Mesothelial cell of epicardium (in vitro differentiated cells): ENCODE data around the gene FTL. TPM values are rescaled to one million over a fixed set of nuclear protein-coding genes. Genes with fewer than 3 reads are reported as not detected.

Experiments used
- DNase-seq, 2 experiments: peaks; one replicate each; pipeline ENCODE4 v3.0.0; 2021; ENCODE audit warnings: low spot score in 2 of 2; ENCODE audit not compliant: unreplicated experiment in 2 of 2
- H3K27ac Mint-ChIP-seq: 2 replicates; pipeline ENCODE4 v1.8.0; 2021; ENCODE audit warnings: mixed read lengths
- H3K27me3 Mint-ChIP-seq: 2 replicates; pipeline ENCODE4 v1.8.0; 2021; ENCODE audit warnings: low read depth, mixed read lengths
- H3K36me3 Mint-ChIP-seq: 2 replicates; pipeline ENCODE4 v1.8.0; 2021; ENCODE audit warnings: mixed read lengths
- H3K4me1 Mint-ChIP-seq: 2 replicates; pipeline ENCODE4 v1.8.0; 2021; ENCODE audit warnings: mixed read lengths
- H3K4me3 Mint-ChIP-seq: 2 replicates; pipeline ENCODE4 v1.8.0; 2021; ENCODE audit warnings: mild to moderate bottlenecking, moderate library complexity, mixed read lengths
- H3K9me3 Mint-ChIP-seq: 2 replicates; pipeline ENCODE4 v1.8.0; 2021; ENCODE audit warnings: mixed read lengths
- microRNA-seq: library from miRNA; unstranded; fragments of <30 nt; microRNA quantifications from one replicate; pipeline ENCODE4 v1.2.0, GENCODE V29; 2021; ENCODE audit warnings: inconsistent platforms, mixed read lengths
- total RNA-seq: library from RNA; stranded (reverse); gene quantifications from 3 replicates; pipeline ENCODE4 v1.2.1, GENCODE V29; 2021
- TF ChIP-seq, protein P1 (sequence below): fragments of 200-600 bp; sonication (generic); IDR thresholded peaks from one replicate; pipeline ENCODE4 v1.5.0; 2021; ENCODE audit warnings: antibody characterized with exemption; ENCODE audit not compliant: unreplicated experiment

Gene FTL
- total RNA-seq, 1 donor from 2014 or later, result 1,064 TPM

- H3K27me3 Mint-ChIP-seq, result peaks cover 11% of the 10 kb centered on the region
- no peak for DNase-seq
- no peak overlapping the region for H3K4me3 Mint-ChIP-seq
- H3K9me3 Mint-ChIP-seq, result no peaks in the 10 kb centered on the region
- TF ChIP-seq, protein P1, sequence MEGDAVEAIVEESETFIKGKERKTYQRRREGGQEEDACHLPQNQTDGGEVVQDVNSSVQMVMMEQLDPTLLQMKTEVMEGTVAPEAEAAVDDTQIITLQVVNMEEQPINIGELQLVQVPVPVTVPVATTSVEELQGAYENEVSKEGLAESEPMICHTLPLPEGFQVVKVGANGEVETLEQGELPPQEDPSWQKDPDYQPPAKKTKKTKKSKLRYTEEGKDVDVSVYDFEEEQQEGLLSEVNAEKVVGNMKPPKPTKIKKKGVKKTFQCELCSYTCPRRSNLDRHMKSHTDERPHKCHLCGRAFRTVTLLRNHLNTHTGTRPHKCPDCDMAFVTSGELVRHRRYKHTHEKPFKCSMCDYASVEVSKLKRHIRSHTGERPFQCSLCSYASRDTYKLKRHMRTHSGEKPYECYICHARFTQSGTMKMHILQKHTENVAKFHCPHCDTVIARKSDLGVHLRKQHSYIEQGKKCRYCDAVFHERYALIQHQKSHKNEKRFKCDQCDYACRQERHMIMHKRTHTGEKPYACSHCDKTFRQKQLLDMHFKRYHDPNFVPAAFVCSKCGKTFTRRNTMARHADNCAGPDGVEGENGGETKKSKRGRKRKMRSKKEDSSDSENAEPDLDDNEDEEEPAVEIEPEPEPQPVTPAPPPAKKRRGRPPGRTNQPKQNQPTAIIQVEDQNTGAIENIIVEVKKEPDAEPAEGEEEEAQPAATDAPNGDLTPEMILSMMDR, result no peak
- H3K4me1 Mint-ChIP-seq, result peaks cover 4% of the 10 kb centered on the region
- H3K36me3 Mint-ChIP-seq, result peaks cover 22% of the 10 kb centered on the region
- H3K27ac Mint-ChIP-seq, result no peak overlapping the region
Measured at GRCh38 chr19:49014123-49014869, 49.2 kb downstream of the FTL start.

GRCh38 chr19:49014870-49015255, 49.8 kb downstream of the FTL start:
- Mint-ChIP-seq H3K27me3 (peaks cover 16% of the 10 kb centered on the region), H3K4me3 (no peak overlapping the region), H3K27ac (no peak overlapping the region), H3K36me3 (peaks cover 22% of the 10 kb centered on the region), H3K9me3 (no peaks in the 10 kb centered on the region), H3K4me1 (peaks cover 4% of the 10 kb centered on the region)
- DNase-seq, result no peak
- TF ChIP-seq, protein P1, result no peak

DNA sequence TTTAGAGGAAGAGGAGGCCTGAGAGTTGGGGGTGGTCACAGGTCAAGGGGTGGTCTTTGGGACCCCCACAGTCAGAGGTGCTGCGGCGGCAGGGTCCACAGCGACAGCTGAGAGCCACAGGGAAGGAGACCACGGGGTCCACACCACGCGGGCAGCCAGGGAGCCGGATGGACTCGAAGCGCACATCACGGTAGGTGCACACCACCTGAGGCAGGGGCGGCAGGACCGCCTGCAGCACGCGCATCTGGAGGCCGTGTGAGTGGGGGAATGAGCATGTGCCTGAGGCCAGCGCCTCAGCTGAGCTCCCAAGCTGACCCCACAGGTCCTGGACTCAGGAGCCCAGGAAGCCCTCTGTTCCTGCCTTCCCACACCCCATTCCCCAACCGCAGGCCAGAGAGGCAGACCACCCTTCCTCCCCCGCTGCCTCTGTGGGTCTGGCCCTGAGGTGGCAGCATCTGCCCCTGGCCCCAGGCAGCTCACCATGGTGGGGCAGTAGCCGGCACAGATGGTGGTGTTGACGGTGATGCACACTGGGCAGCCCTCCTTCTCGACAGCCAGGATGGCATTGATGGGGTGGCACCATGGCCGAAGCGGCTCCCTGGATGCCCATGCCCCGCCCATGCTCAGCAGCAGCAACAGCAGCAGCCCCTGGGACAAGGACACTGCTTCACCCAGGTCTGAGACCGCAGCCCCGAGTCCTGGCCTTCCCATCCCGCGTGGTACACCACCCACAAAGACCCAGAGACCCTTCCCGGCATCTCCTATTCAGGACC, 51.1 kb downstream of the FTL start:
- TF ChIP-seq, protein P1, result no peak
- peaks cover 6% of the 10 kb centered on the region for H3K4me1 Mint-ChIP-seq
- no peak for DNase-seq
- peaks cover 15% of the 10 kb centered on the region for H3K36me3 Mint-ChIP-seq
- no peak overlapping the region for H3K4me3 Mint-ChIP-seq
- no peaks in the 10 kb centered on the region for H3K9me3 Mint-ChIP-seq
- H3K27me3 Mint-ChIP-seq, result peaks cover 30% of the 10 kb centered on the region
- no peak overlapping the region for H3K27ac Mint-ChIP-seq

Small RNA genes within 50 kb of the gene (microRNA-seq; reads per million reads assigned to microRNA genes)
- gene MIR6798, result not detected

Other genes with a start within 250 kb of the FTL start
- 5.8 to 6.5 TPM (median 6.0 TPM) in 3 replicates for gene MAMSTR, start 245.6 kb upstream of the FTL start, total RNA-seq
- 1.4 to 2.1 TPM (median 1.5 TPM) in 3 replicates for gene RASIP1, start 224.7 kb upstream of the FTL start, total RNA-seq
- 0.45 to 0.80 TPM (median 0.49 TPM) in 3 replicates for gene IZUMO1, start 218.4 kb upstream of the FTL start, total RNA-seq
- 3.5 to 4.4 TPM (median 4.3 TPM) in 3 replicates for gene FUT1, start 212.7 kb upstream of the FTL start, total RNA-seq
- gene FGF21, start 209.8 kb upstream of the FTL start, total RNA-seq, result not detected in 3 replicates
- 45.3 to 47.3 TPM (median 45.7 TPM) in 3 replicates for gene BCAT2, start 154.3 kb upstream of the FTL start, total RNA-seq
- 22.9 to 29.6 TPM (median 27.1 TPM) in 3 replicates for gene HSD17B14, start 128.8 kb upstream of the FTL start, total RNA-seq
- gene PLEKHA4, start 96.7 kb upstream of the FTL start, total RNA-seq, result 25.7 to 28.6 TPM (median 26.9 TPM) in 3 replicates
- 158 to 170 TPM (median 158 TPM) in 3 replicates for gene PPP1R15A, start 92.9 kb upstream of the FTL start, total RNA-seq
- gene TULP2, start 66.6 kb upstream of the FTL start, total RNA-seq, result 0.38 to 1.4 TPM (median 0.84 TPM) in 3 replicates
- gene NUCB1, start 65.0 kb upstream of the FTL start, total RNA-seq, result 152 to 159 TPM (median 159 TPM) in 3 replicates
- 2.3 to 3.5 TPM (median 3.2 TPM) in 3 replicates for gene DHDH, start 31.6 kb upstream of the FTL start, total RNA-seq
- 119 to 129 TPM (median 119 TPM) in 3 replicates for gene BAX, start 10.4 kb upstream of the FTL start, total RNA-seq
- gene GYS1, start 28.0 kb downstream of the FTL start, total RNA-seq, result 53.6 to 60.5 TPM (median 58.8 TPM) in 3 replicates
- 62.2 to 67.5 TPM (median 64.2 TPM) in 3 replicates for gene RUVBL2, start 28.6 kb downstream of the FTL start, total RNA-seq
- gene LHB, start 51.8 kb downstream of the FTL start, total RNA-seq, result not detected in 3 replicates
- gene CGB3, start 59.0 kb downstream of the FTL start, total RNA-seq, result not detected in 3 replicates
- gene CGB2, start 66.6 kb downstream of the FTL start, total RNA-seq, result 0.71 to 4.7 TPM (median 1.2 TPM) in 3 replicates
- 2.2 TPM in 1 of 3 replicates, not detected in the others for gene CGB1, start 71.6 kb downstream of the FTL start, total RNA-seq
- gene CGB5, start 78.5 kb downstream of the FTL start, total RNA-seq, result 3.7 to 5.7 TPM (median 5.7 TPM) in 3 replicates
- 0.29 to 0.31 TPM in 2 of 3 replicates, not detected in the other for gene CGB8, start 83.8 kb downstream of the FTL start, total RNA-seq
- 23.1 to 26.5 TPM (median 25.5 TPM) in 3 replicates for gene CGB7, start 92.4 kb downstream of the FTL start, total RNA-seq
- gene NTF4, start 99.5 kb downstream of the FTL start, total RNA-seq, result 48.5 to 50.8 TPM (median 49.6 TPM) in 3 replicates
- gene KCNA7, start 107.4 kb downstream of the FTL start, total RNA-seq, result 0.07 TPM in 1 of 3 replicates, not detected in the others
- 393 to 413 TPM (median 403 TPM) in 3 replicates for gene SNRNP70, start 120.1 kb downstream of the FTL start, total RNA-seq
- 9.6 to 12.8 TPM (median 9.8 TPM) in 3 replicates for gene LIN7B, start 149.1 kb downstream of the FTL start, total RNA-seq
- 0.94 to 1.6 TPM (median 0.97 TPM) in 3 replicates for gene C19orf73, start 153.8 kb downstream of the FTL start, total RNA-seq
- gene PPFIA3, start 154.2 kb downstream of the FTL start, total RNA-seq, result 9.9 to 11.9 TPM (median 11.6 TPM) in 3 replicates
- gene HRC, start 190.1 kb downstream of the FTL start, total RNA-seq, result 13.6 to 17.6 TPM (median 14.7 TPM) in 3 replicates
- 45.9 to 58.5 TPM (median 53.5 TPM) in 3 replicates for gene TRPM4, start 192.5 kb downstream of the FTL start, total RNA-seq